Keratinocyte (primary cell): ENCODE measurements around the gene TUT1. TPM values are rescaled to one million over a fixed set of nuclear protein-coding genes. Genes with fewer than 3 reads are reported as not detected.

ENCODE experiments used
- DNase-seq: peaks from one replicate; pipeline ENCODE4 v3.0.0-alpha.2; 2011; ENCODE audit warnings: low read depth, missing footprints, low spot score
- FAIRE-seq: peaks from 2 replicates; lab custom pipeline; 2011; peaks lifted over from hg19 to GRCh38; lab: Jason Lieb, UNC
- H2AFZ ChIP-seq: 2 replicates; pipeline ENCODE4 v1.6.0; 2012; ENCODE audit warnings: low read length, control low read depth, inconsistent platforms; ENCODE audit not compliant: control insufficient read depth
- H3K27ac ChIP-seq: 2 replicates; pipeline ENCODE4 v1.5.1; 2011; ENCODE audit warnings: low read length; ENCODE audit not compliant: control insufficient read depth, insufficient read depth
- H3K27me3 ChIP-seq: 3 replicates; pipeline ENCODE4 v1.6.0; 2011; ENCODE audit warnings: low read length; ENCODE audit not compliant: control insufficient read depth, insufficient read depth; ENCODE audit errors: extremely low read depth
- H3K36me3 ChIP-seq, 2 experiments: 2 replicates in 1 of 2; 3 replicates in 1 of 2; pipeline ENCODE4 v1.5.1; 2011; ENCODE audit warnings: low read length in 2 of 2, mild to moderate bottlenecking in 1 of 2; ENCODE audit not compliant: control insufficient read depth in 2 of 2, insufficient read depth in 2 of 2; ENCODE audit errors: extremely low read depth in 1 of 2
- H3K4me1 ChIP-seq: 3 replicates; pipeline ENCODE4 v1.5.1; 2011; ENCODE audit warnings: low read length; ENCODE audit not compliant: control insufficient read depth, insufficient read depth; ENCODE audit errors: extremely low read depth
- H3K4me2 ChIP-seq: 3 replicates; pipeline ENCODE4 v1.6.0; 2011; ENCODE audit warnings: low read depth, low read length; ENCODE audit not compliant: control insufficient read depth, insufficient read depth; ENCODE audit errors: extremely low read depth
- H3K4me3 ChIP-seq, 3 experiments: fragments of 200-600 bp in 1 of 3; sonication (generic) in 1 of 3; 2 replicates in 2 of 3; 3 replicates in 1 of 3; pipeline ENCODE4 v1.5.1; 2011 to 2016; ENCODE audit warnings: low read length in 3 of 3, mild to moderate bottlenecking in 3 of 3, control low read depth in 2 of 3, inconsistent platforms in 1 of 3, low read depth in 1 of 3, mixed read lengths in 1 of 3, mixed run types in 1 of 3, moderate library complexity in 1 of 3; ENCODE audit not compliant: control insufficient read depth in 2 of 3, insufficient read depth in 2 of 3; ENCODE audit errors: extremely low read depth in 1 of 3
- H3K79me2 ChIP-seq: 2 replicates; pipeline ENCODE4 v1.6.0; 2012; ENCODE audit warnings: low read length; ENCODE audit not compliant: control insufficient read depth, insufficient read depth
- H3K9ac ChIP-seq: 3 replicates; pipeline ENCODE4 v1.6.0; 2011; ENCODE audit warnings: low read length; ENCODE audit not compliant: control insufficient read depth, insufficient read depth; ENCODE audit errors: extremely low read depth
- H3K9me1 ChIP-seq: 3 replicates; pipeline ENCODE4 v1.6.0; 2011; ENCODE audit warnings: low read length; ENCODE audit not compliant: control insufficient read depth, insufficient read depth; ENCODE audit errors: extremely low read depth
- H3K9me3 ChIP-seq: 2 replicates; pipeline ENCODE4 v1.5.1; 2012; ENCODE audit warnings: low read depth, low read length; ENCODE audit not compliant: control insufficient read depth
- H4K20me1 ChIP-seq: 3 replicates; pipeline ENCODE4 v1.6.0; 2011; ENCODE audit warnings: low read length; ENCODE audit not compliant: control insufficient read depth, insufficient read depth; ENCODE audit errors: extremely low read depth
- CTCF ChIP-seq, 3 experiments: IDR thresholded peaks in 1 of 3; conservative IDR thresholded peaks in 1 of 3; optimal IDR thresholded peaks in 1 of 3; 2 replicates in 2 of 3; 3 replicates in 1 of 3; pipeline versions ENCODE3 to v1.5.1; 2011; ENCODE audit warnings: low read length in 3 of 3, mild to moderate bottlenecking in 3 of 3, moderate library complexity in 2 of 3, control low read depth in 1 of 3, inconsistent platforms in 1 of 3; ENCODE audit not compliant: insufficient read depth in 2 of 3; ENCODE audit errors: extremely low read depth in 1 of 3
- EZH2 ChIP-seq: IDR thresholded peaks from one replicate; pipeline ENCODE4 v1.6.1; 2012; ENCODE audit warnings: inconsistent platforms, mild to moderate bottlenecking, low read length, moderate library complexity
- dilution Hi-C: fragments of 300-500 bp; cut with MboI; formaldehyde crosslinking; loops from one replicate; pipeline ENCODE4 v1.7.0; 2020; ENCODE audit warnings: low sequenced_read_pairs; ENCODE audit not compliant: extremely low pct_ligation_motif_present
- polyA plus RNA-seq, 5 experiments: library from polyadenylated mRNA; depleted of rRNA in 3 of 5; stranded (reverse) in 3 of 5; stranded (forward) in 1 of 5; unstranded in 1 of 5; fragments of >200 nt; gene quantifications; 1 replicate in 1 of 5; 2 replicates in 3 of 5; 3 replicates in 1 of 5; pipeline versions ENCODE4 v1.2.1 to v1.2.3, GENCODE V29; 2011 to 2012; ENCODE audit warnings: missing spikeins in 2 of 5, low read depth in 1 of 5, low replicate concordance in 1 of 5
- small RNA-seq, 3 experiments: library from RNA; depleted of rRNA; stranded (forward); fragments of <200 nt; gene quantifications; one replicate each; pipeline ENCODE3, GENCODE V24; 2012; ENCODE audit warnings: low read depth in 3 of 3, low replicate concordance in 1 of 3; ENCODE audit not compliant: insufficient read length in 3 of 3

TUT1 gene
- polyA plus RNA-seq, 1 donor (not counting 4 experiments of a cell fraction or from before 2014, with no cell fraction given): 10.5 TPM

GRCh38 chr11:62534779-62535545 is 56.4 kb downstream of the TUT1 start:
- Histone ChIP-seq H2AFZ (no peak overlapping the region), H3K36me3 (peaks cover 64 to 72% of the 10 kb centered on the region in 2 experiments), H3K4me1 (peaks cover 20% of the 10 kb centered on the region), H3K27me3 (no peaks in the 10 kb centered on the region), H3K4me3 (no peak overlapping the region), H3K79me2 (peaks cover 96% of the 10 kb centered on the region), H3K9me3 (no peaks in the 10 kb centered on the region), H3K9me1 (peaks cover 7% of the 10 kb centered on the region), H3K9ac (no peak overlapping the region), H4K20me1 (peaks cover 82% of the 10 kb centered on the region), H3K4me2 (no peak overlapping the region), H3K27ac (no peak overlapping the region)
- dilution Hi-C loops: no loop called here
- DNase-seq: no peak
- TF ChIP-seq CTCF (optimal IDR thresholded peaks at IDR 0.05 in 1 of 3, IDR thresholded peaks at IDR 0.05 in 1 of 3, conservative IDR thresholded peaks at IDR 0.05 in 1 of 3; ENCODE audit: extremely low read depth in 1 of 3, insufficient read depth in 2 of 3, low read length in 3 of 3) (no peak), EZH2 (no peak)
- FAIRE-seq: no peak

GRCh38 chr11:62532096-62532495 is 59.2 kb downstream of the TUT1 start:
- no peak overlapping the region for H3K9ac ChIP-seq
- DNase-seq (no peak), FAIRE-seq (no peak)
- peaks cover 69% of the 10 kb centered on the region for H4K20me1 ChIP-seq
- dilution Hi-C loops: no loop called here
- H3K9me1 ChIP-seq: peaks cover 5% of the 10 kb centered on the region
- no peaks in the 10 kb centered on the region for H3K27me3 ChIP-seq
- no peak overlapping the region for H3K4me2 ChIP-seq
- no peak overlapping the region for H3K4me3 ChIP-seq
- no peaks in the 10 kb centered on the region for H3K9me3 ChIP-seq
- H3K27ac ChIP-seq: no peak overlapping the region
- TF ChIP-seq CTCF (optimal IDR thresholded peaks at IDR 0.05 in 1 of 3, IDR thresholded peaks at IDR 0.05 in 1 of 3, conservative IDR thresholded peaks at IDR 0.05 in 1 of 3; ENCODE audit: extremely low read depth in 1 of 3, insufficient read depth in 2 of 3, low read length in 3 of 3): no peak
- no peaks in the 10 kb centered on the region for H3K4me1 ChIP-seq
- peaks cover 86% of the 10 kb centered on the region for H3K79me2 ChIP-seq
- H2AFZ ChIP-seq: no peak overlapping the region
- H3K36me3 ChIP-seq: peaks cover 63 to 86% of the 10 kb centered on the region in 2 experiments

Small RNA genes lying within 50 kb of the gene (small RNA-seq; reads per million reads assigned to genes)
- gene AP001458.1 (0 reads per million in 3 experiments), gene EEF1G (0 reads per million in 3 experiments), gene MIR6747 (0 reads per million in 3 experiments)

Other genes with a start within 250 kb of the TUT1 start
- not detected in 3 replicates for gene SCGB1A1, start 172.5 kb downstream of the TUT1 start, polyA plus RNA-seq
- gene AHNAK, start 44.7 kb downstream of the TUT1 start, polyA plus RNA-seq: 195 to 220 TPM (median 207 TPM) in 3 replicates
- gene EEF1G, start 17.6 kb downstream of the TUT1 start, polyA plus RNA-seq: 1,553 to 1,943 TPM (median 1,735 TPM) in 3 replicates
- 29.4 to 44.3 TPM (median 39.7 TPM) in 3 replicates for gene MTA2, start 10.3 kb upstream of the TUT1 start, polyA plus RNA-seq
- gene EML3, start 21.3 kb upstream of the TUT1 start, polyA plus RNA-seq: 13.6 to 15.1 TPM (median 13.6 TPM) in 3 replicates
- gene ROM1, start 21.7 kb upstream of the TUT1 start, polyA plus RNA-seq: 1.0 to 1.9 TPM (median 1.5 TPM) in 3 replicates
- 15.1 to 28.2 TPM (median 17.7 TPM) in 3 replicates for gene B3GAT3, start 30.5 kb upstream of the TUT1 start, polyA plus RNA-seq
- 153 to 211 TPM (median 176 TPM) in 3 replicates for gene GANAB, start 55.1 kb upstream of the TUT1 start, polyA plus RNA-seq
- 7.7 to 21.1 TPM (median 8.0 TPM) in 3 replicates for gene INTS5, start 61.8 kb upstream of the TUT1 start, polyA plus RNA-seq
- gene C11orf98, start 73.7 kb upstream of the TUT1 start, polyA plus RNA-seq: 58.9 to 81.5 TPM (median 76.5 TPM) in 3 replicates
- 4.0 to 4.5 TPM (median 4.2 TPM) in 3 replicates for gene CSKMT, start 73.8 kb upstream of the TUT1 start, polyA plus RNA-seq
- 8.3 to 11.7 TPM (median 8.6 TPM) in 3 replicates for gene UQCC3, start 80.2 kb upstream of the TUT1 start, polyA plus RNA-seq
- gene LBHD1, start 80.7 kb upstream of the TUT1 start, polyA plus RNA-seq: 3.8 to 5.3 TPM (median 4.9 TPM) in 3 replicates
- 45.9 to 72.5 TPM (median 58.5 TPM) in 3 replicates for gene UBXN1, start 87.5 kb upstream of the TUT1 start, polyA plus RNA-seq
- gene LRRN4CL, start 98.0 kb upstream of the TUT1 start, polyA plus RNA-seq: 0.08 TPM in 3 replicates
- 21.9 to 50.5 TPM (median 38.6 TPM) in 3 replicates for gene BSCL2, start 115.9 kb upstream of the TUT1 start, polyA plus RNA-seq
- not detected in 3 replicates for gene GNG3, start 116.2 kb upstream of the TUT1 start, polyA plus RNA-seq
- gene HNRNPUL2, start 135.9 kb upstream of the TUT1 start, polyA plus RNA-seq: 17.2 to 29.0 TPM (median 20.3 TPM) in 3 replicates
- 14.7 to 26.1 TPM (median 23.8 TPM) in 3 replicates for gene TTC9C, start 137.0 kb upstream of the TUT1 start, polyA plus RNA-seq
- gene ZBTB3, start 162.6 kb upstream of the TUT1 start, polyA plus RNA-seq: 3.4 to 7.2 TPM (median 4.0 TPM) in 3 replicates
- gene POLR2G, start 170.1 kb upstream of the TUT1 start, polyA plus RNA-seq: 145 to 166 TPM (median 151 TPM) in 3 replicates
- 14.7 to 16.1 TPM (median 14.8 TPM) in 3 replicates for gene TAF6L, start 179.9 kb upstream of the TUT1 start, polyA plus RNA-seq
- gene TMEM179B, start 195.9 kb upstream of the TUT1 start, polyA plus RNA-seq: 35.4 to 76.4 TPM (median 38.6 TPM) in 3 replicates
- 11.0 to 15.6 TPM (median 11.8 TPM) in 3 replicates for gene TMEM223, start 200.5 kb upstream of the TUT1 start, polyA plus RNA-seq
- 22.8 to 51.2 TPM (median 25.3 TPM) in 3 replicates for gene NXF1, start 213.9 kb upstream of the TUT1 start, polyA plus RNA-seq
- 20.4 to 30.4 TPM (median 25.6 TPM) in 3 replicates for gene STX5, start 240.5 kb upstream of the TUT1 start, polyA plus RNA-seq
- gene TEX54, start 241.3 kb upstream of the TUT1 start, polyA plus RNA-seq: not detected in 3 replicates
- 44.5 to 48.1 TPM (median 47.7 TPM) in 3 replicates for gene WDR74, start 248.1 kb upstream of the TUT1 start, polyA plus RNA-seq